Panc1 (cell line): Measurements from ENCODE around the gene NCAM1. TPM values are rescaled to one million over a fixed set of nuclear protein-coding genes. Genes with fewer than 3 reads are reported as not detected.

Experiments
- ATAC-seq: fragments of 200-7000 bp; cut with Tn5 transposase; 2 replicates; pipeline ENCODE4 v1.9.1; 2020; ENCODE audit warnings: mild to moderate bottlenecking, moderate library complexity
- BruUV-seq: library from RNA; stranded (reverse); fragments of 400-500 nt; replicated peaks from 2 replicates; lab custom pipeline; 2021; lab: Mats Ljungman, UMichigan
- CTCF ChIA-PET: fragments of 300-600 bp; sonication (Branson Sonifier 250); formaldehyde crosslinking; loops from one replicate; lab custom pipeline; 2022; ENCODE audit warnings: antibody characterized with exemption; lab: Charles Lee
- POLR2A ChIA-PET: fragments of 300-600 bp; sonication (Branson Sonifier 250); formaldehyde crosslinking; loops from one replicate; lab custom pipeline; 2022; ENCODE audit warnings: antibody characterized with exemption; lab: Charles Lee
- DNase-seq: peaks from one replicate; pipeline ENCODE4 v3.0.0-alpha.2; 2010; ENCODE audit warnings: low read depth, low spot score
- H3K27ac ChIP-seq: 2 replicates; pipeline ENCODE4 v1.5.1; 2011; ENCODE audit warnings: mild to moderate bottlenecking, low read length, inconsistent platforms
- H3K27me3 ChIP-seq: fragments of 200-500 bp; sonication (Bioruptor generic); 2 replicates; pipeline ENCODE4 v1.6.0; 2014; ENCODE audit warnings: low read length, inconsistent platforms; ENCODE audit not compliant: control insufficient read depth, insufficient read depth
- H3K36me3 ChIP-seq: fragments of 200-500 bp; sonication (Bioruptor generic); 2 replicates; pipeline ENCODE4 v1.5.1; 2014; ENCODE audit warnings: inconsistent platforms, mild to moderate bottlenecking, low read length, moderate library complexity; ENCODE audit not compliant: control insufficient read depth, insufficient read depth
- H3K4me1 ChIP-seq: 2 replicates; pipeline ENCODE4 v1.5.1; 2011; ENCODE audit warnings: inconsistent platforms, mild to moderate bottlenecking, low read length, moderate library complexity; ENCODE audit not compliant: control insufficient read depth, insufficient read depth
- H3K4me3 ChIP-seq, 2 experiments: 2 replicates each; pipeline ENCODE4 v1.5.1; 2011 to 2012; ENCODE audit warnings: low read depth in 2 of 2, low read length in 2 of 2, mild to moderate bottlenecking in 2 of 2, inconsistent platforms in 1 of 2, moderate library complexity in 1 of 2
- H3K9me3 ChIP-seq: fragments of 200-500 bp; sonication (Bioruptor generic); 2 replicates; pipeline ENCODE4 v1.5.1; 2014; ENCODE audit warnings: low read depth, mild to moderate bottlenecking, inconsistent platforms, low read length, moderate library complexity; ENCODE audit not compliant: control insufficient read depth, insufficient read depth
- POLR2AphosphoS5 ChIP-seq: IDR thresholded peaks from 2 replicates; pipeline ENCODE4 v1.6.1; 2012; ENCODE audit warnings: mild to moderate bottlenecking, low read depth, low read length, moderate library complexity
- SIN3A ChIP-seq: IDR thresholded peaks from 2 replicates; pipeline ENCODE4 v1.6.1; 2012; ENCODE audit warnings: low read depth, mild to moderate bottlenecking, low read length, moderate library complexity, borderline replicate concordance; ENCODE audit not compliant: insufficient read depth
- TCF7L2 ChIP-seq: IDR thresholded peaks from 2 replicates; pipeline ENCODE4 v1.6.1; 2011; ENCODE audit warnings: mild to moderate bottlenecking, low read depth, low read length, inconsistent platforms
- in situ Hi-C: cut with HindIII; loops from 2 replicates; pipeline ENCODE4 v1.10.0; 2016; ENCODE audit warnings: low sequenced_read_pairs, low pct_unique_long_range_greater_than_20kb
- intact Hi-C: fragments of 100-400 bp; cut with micrococcal nuclease; formaldehyde crosslinking; loops from one replicate; pipeline ENCODE4 v1.10.0; 2022; ENCODE audit not compliant: unreplicated experiment
- total RNA-seq: library from RNA; stranded (reverse); gene quantifications from one replicate; pipeline ENCODE4 v1.2.1, GENCODE V29; 2021; ENCODE audit not compliant: unreplicated experiment
- TF ChIP-seq, protein P1 (sequence below): fragments of 450-650 bp; IDR thresholded peaks from 2 replicates; pipeline ENCODE4 v1.5.1; 2017; ENCODE audit warnings: mild to moderate bottlenecking
- TF ChIP-seq, protein P2 (sequence below), 2 experiments: IDR thresholded peaks; 2 replicates each; pipeline ENCODE4 v1.6.1; 2011 to 2012; ENCODE audit warnings: low read depth in 2 of 2, control low read depth in 1 of 2, low read length in 1 of 2, mild to moderate bottlenecking in 1 of 2, moderate library complexity in 1 of 2; ENCODE audit not compliant: insufficient read depth in 1 of 2

Gene NCAM1
- total RNA-seq, 1 experiment from 2014 or later = 0.18 TPM

DNA sequence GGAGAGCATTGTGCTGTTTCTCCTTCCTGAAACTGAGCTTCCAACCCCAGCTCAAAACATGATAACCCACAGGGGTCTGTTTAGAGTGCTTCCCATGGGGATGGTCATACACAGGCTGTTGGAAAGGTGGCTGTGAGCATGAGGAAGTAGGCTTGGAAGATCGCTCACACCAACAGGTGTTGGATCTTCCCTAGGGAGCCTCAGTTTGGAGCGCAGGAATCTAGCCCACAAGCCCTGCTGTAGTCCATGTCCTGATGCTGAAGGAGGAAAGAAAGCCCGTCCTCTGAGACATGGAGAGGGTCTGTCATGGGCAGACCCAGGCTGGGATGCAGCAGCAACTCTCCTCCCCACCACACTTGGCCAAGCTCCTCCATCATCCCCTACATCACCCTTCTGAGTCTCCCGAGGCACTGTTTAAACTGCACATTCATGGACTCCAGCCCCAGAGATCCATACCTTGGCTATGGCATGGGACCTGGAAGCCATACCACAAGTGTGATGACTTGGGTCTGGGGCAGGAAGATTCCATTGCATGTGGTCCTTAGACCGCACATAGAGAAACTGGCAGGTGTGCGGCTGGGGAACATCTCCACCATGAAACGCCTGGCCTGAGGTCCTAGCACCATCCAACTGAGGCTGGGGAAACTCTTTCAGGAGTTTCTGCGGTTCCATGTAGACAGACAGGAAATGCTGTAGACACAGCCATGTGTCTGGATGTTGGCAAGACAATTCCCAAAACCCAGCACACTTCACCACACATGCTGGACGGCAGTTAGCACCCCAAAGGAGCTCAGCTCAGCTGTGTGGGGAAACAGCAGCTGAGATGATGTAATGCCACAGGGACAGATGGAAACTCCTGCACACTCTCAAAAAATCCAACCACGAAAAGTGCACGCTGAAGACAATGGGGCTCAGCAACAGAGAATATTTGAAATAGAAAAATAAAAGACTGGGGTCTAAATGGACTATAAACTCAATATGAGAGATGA lies 325.6 kb downstream of the NCAM1 start:
- Histone ChIP-seq H3K4me3 (no peak overlapping the region), H3K36me3 (no peaks in the 10 kb centered on the region), H3K9me3 (no peaks in the 10 kb centered on the region), H3K27ac (no peak overlapping the region), H3K4me1 (no peaks in the 10 kb centered on the region), H3K27me3 (no peaks in the 10 kb centered on the region)
- DNase-seq (no peak), ATAC-seq (no peak)
- in situ Hi-C loops (no loop called here), intact Hi-C loops (loop anchor here (5.0 to 10.0 kb wide), 3 partner anchors 490 to 1062 kb away; partner anchors contain the start of gene PTS)
- CTCF ChIA-PET = no interaction called here
- POLR2A ChIA-PET = no interaction called here
- TF ChIP-seq TCF7L2 (no peak), SIN3A (no peak), POLR2AphosphoS5 (no peak)
- TF ChIP-seq, protein P1, sequence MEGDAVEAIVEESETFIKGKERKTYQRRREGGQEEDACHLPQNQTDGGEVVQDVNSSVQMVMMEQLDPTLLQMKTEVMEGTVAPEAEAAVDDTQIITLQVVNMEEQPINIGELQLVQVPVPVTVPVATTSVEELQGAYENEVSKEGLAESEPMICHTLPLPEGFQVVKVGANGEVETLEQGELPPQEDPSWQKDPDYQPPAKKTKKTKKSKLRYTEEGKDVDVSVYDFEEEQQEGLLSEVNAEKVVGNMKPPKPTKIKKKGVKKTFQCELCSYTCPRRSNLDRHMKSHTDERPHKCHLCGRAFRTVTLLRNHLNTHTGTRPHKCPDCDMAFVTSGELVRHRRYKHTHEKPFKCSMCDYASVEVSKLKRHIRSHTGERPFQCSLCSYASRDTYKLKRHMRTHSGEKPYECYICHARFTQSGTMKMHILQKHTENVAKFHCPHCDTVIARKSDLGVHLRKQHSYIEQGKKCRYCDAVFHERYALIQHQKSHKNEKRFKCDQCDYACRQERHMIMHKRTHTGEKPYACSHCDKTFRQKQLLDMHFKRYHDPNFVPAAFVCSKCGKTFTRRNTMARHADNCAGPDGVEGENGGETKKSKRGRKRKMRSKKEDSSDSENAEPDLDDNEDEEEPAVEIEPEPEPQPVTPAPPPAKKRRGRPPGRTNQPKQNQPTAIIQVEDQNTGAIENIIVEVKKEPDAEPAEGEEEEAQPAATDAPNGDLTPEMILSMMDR = no peak
- TF ChIP-seq, protein P2, sequence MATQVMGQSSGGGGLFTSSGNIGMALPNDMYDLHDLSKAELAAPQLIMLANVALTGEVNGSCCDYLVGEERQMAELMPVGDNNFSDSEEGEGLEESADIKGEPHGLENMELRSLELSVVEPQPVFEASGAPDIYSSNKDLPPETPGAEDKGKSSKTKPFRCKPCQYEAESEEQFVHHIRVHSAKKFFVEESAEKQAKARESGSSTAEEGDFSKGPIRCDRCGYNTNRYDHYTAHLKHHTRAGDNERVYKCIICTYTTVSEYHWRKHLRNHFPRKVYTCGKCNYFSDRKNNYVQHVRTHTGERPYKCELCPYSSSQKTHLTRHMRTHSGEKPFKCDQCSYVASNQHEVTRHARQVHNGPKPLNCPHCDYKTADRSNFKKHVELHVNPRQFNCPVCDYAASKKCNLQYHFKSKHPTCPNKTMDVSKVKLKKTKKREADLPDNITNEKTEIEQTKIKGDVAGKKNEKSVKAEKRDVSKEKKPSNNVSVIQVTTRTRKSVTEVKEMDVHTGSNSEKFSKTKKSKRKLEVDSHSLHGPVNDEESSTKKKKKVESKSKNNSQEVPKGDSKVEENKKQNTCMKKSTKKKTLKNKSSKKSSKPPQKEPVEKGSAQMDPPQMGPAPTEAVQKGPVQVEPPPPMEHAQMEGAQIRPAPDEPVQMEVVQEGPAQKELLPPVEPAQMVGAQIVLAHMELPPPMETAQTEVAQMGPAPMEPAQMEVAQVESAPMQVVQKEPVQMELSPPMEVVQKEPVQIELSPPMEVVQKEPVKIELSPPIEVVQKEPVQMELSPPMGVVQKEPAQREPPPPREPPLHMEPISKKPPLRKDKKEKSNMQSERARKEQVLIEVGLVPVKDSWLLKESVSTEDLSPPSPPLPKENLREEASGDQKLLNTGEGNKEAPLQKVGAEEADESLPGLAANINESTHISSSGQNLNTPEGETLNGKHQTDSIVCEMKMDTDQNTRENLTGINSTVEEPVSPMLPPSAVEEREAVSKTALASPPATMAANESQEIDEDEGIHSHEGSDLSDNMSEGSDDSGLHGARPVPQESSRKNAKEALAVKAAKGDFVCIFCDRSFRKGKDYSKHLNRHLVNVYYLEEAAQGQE (IDR thresholded peaks at IDR 0.05; ENCODE audit: insufficient read depth in 1 of 2, low read depth in 2 of 2, low read length in 1 of 2) = no peak
- BruUV-seq = no TSS peak

DNA sequence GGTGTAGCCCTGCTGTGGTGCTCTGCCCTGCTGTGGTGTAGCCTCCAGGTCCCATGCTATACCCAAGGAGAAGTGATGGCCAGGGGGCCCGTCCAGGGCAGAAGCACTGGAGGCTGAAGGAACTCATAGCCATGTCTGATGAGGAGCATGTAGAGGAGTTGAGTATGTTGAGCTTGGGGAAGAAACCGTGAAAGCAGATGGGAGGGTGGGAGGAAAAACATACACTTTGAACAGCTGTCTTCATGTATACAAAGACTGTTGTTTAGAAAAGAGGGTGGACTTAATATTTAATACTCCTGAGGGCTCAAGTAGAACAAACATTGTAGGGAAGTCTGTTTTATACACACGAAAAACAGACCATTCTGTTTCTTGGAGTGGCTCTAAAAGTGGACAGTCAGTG lies 326.6 kb downstream of the NCAM1 start:
- CTCF ChIA-PET = no interaction called here
- POLR2A ChIA-PET = no interaction called here
- no peak for ATAC-seq
- BruUV-seq = no TSS peak
- TF ChIP-seq TCF7L2 (no peak), POLR2AphosphoS5 (no peak)
- TF ChIP-seq, protein P2 (IDR thresholded peaks at IDR 0.05; ENCODE audit: insufficient read depth in 1 of 2, low read depth in 2 of 2, low read length in 1 of 2) = no peak
- intact Hi-C loops = loop anchor here (2.0 to 10.0 kb wide), 4 partner anchors 490 to 1063 kb away; partner anchors contain the start of gene PTS
- Histone ChIP-seq H3K27ac (no peak overlapping the region), H3K36me3 (no peaks in the 10 kb centered on the region), H3K4me1 (no peaks in the 10 kb centered on the region), H3K27me3 (no peaks in the 10 kb centered on the region), H3K9me3 (no peaks in the 10 kb centered on the region), H3K4me3 (no peak overlapping the region)
- no peak for DNase-seq
- in situ Hi-C loops = no loop called here
